22Rv1 (cell line): ENCODE data around the gene NAIF1.

ENCODE experiments used
- CTCF ChIP-seq: fragments of 450-650 bp; IDR thresholded peaks from 2 replicates; pipeline ENCODE4 v1.5.1; 2017; ENCODE audit warnings: mild to moderate bottlenecking
- ZFX ChIP-seq: fragments of 450-650 bp; IDR thresholded peaks from 2 replicates; pipeline ENCODE4 v1.6.1; 2017; ENCODE audit warnings: antibody characterized with exemption, borderline replicate concordance

GRCh38 chr9:128092199-128092977 lies 25.3 kb upstream of the NAIF1 start:
- TF ChIP-seq CTCF (no peak), ZFX (no peak)
